ENCODE results near the gene NCMAP. TPM values are rescaled to one million over a fixed set of nuclear protein-coding genes. Genes with fewer than 3 reads are reported as not detected.

Gene NCMAP
- total RNA-seq, 1 experiment from 2014 or later, result 78.8 TPM

DNA sequence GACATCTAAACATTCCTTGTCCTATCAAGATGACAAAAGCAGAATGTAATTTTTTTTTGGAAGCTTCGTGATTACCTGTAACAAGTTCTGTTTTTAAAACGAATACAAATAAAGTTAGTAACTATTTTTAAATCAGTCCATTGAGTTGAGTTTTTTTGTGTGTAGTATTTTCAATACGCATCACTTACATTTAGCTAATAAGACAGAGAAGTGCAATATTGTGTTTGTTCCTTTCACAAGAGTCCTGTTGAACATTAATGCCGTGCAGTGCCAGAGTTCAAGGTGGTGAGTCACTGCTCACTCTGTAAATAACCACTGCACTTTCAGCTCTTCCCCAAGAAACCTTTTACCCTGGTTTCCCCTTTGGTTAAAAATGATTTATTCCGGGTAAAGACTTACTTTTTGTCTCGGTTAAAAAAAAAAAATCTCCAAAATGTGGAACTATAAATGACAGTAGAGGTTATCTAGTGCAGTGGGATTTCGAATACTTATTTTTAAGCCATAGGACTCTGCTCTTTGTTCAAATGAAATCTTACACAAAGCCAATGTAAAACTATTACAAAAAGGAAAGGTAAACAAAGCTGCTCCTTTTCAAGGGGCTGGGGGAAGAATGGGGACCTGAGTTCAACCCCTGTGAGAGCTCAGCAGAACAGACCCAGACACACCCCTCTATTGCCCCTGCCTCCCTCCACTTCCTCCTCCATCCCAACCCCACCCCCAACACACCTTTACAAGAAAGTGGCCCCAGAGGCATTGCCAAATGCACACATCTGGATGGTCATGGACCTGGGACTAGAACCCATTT lies 14.8 kb upstream of the NCMAP start:
- peaks cover 28% of the 10 kb centered on the region for H3K36me3 Mint-ChIP-seq (ENCODE audit: insufficient read depth, unreplicated experiment)
- H3K9me3 Mint-ChIP-seq (ENCODE audit: low read depth, unreplicated experiment), result no peaks in the 10 kb centered on the region
- DNase-seq, result peak; percentile 57
- no TSS peak for BruUV-seq (replicated peaks)
- peak overlapping the region; percentile 40 for H3K4me3 Mint-ChIP-seq (ENCODE audit: low read depth, unreplicated experiment)
- intact Hi-C loops (cut with micrococcal nuclease; ENCODE audit: unreplicated experiment), result loop anchor here (5.0 to 10.0 kb wide), 2 partner anchors 54 to 96 kb away; no protein-coding TSS in a partner anchor
- CTCF ChIA-PET, result interaction anchor here (0.6 to 2.0 kb wide), 14 partner anchors 10 to 391 kb away, joined by 3 to 18 read pairs (median 3); partner anchors contain the start of gene NCMAP
- peak overlapping the region; percentile 84 for H3K27ac Mint-ChIP-seq (ENCODE audit: unreplicated experiment)
- H3K27me3 Mint-ChIP-seq (ENCODE audit: unreplicated experiment), result no peaks in the 10 kb centered on the region
- peaks cover 54% of the 10 kb centered on the region for H3K4me1 Mint-ChIP-seq (ENCODE audit: low read depth, unreplicated experiment)
- TF ChIP-seq, protein P1, sequence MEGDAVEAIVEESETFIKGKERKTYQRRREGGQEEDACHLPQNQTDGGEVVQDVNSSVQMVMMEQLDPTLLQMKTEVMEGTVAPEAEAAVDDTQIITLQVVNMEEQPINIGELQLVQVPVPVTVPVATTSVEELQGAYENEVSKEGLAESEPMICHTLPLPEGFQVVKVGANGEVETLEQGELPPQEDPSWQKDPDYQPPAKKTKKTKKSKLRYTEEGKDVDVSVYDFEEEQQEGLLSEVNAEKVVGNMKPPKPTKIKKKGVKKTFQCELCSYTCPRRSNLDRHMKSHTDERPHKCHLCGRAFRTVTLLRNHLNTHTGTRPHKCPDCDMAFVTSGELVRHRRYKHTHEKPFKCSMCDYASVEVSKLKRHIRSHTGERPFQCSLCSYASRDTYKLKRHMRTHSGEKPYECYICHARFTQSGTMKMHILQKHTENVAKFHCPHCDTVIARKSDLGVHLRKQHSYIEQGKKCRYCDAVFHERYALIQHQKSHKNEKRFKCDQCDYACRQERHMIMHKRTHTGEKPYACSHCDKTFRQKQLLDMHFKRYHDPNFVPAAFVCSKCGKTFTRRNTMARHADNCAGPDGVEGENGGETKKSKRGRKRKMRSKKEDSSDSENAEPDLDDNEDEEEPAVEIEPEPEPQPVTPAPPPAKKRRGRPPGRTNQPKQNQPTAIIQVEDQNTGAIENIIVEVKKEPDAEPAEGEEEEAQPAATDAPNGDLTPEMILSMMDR (IDR thresholded peaks at IDR 0.05; ENCODE audit: unreplicated experiment), result no peak

DNA sequence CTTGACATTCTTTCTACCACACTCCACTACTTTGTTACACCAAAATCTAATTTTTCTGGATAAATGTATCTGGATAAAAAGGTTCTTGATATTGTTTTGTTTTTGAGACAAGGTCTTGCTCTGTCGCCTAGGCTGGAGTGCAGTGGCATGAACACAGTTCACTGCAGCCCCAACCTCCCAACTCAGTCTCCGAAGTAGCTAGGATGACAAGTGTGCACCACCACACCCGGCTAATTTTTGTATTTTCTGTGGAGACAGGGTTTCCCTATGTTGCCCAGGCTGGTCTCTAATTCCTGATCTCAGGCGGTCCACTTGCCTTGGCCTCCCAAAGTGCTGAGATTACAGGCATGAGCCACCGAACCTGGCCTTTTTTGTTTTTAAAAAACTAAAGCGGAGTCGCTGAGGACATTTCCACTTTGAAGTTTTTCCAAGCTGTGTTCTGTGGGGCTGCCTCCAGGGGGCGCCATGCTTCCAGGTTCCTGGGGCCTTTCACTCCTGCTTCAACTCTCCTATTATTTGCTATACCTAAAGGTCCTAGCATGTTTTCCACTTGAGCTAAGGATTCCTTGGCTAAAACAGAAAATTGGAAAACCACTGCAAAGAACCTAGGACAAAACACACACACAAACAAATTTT lies 14.1 kb upstream of the NCMAP start:
- peaks cover 50% of the 10 kb centered on the region for H3K4me1 Mint-ChIP-seq (ENCODE audit: low read depth, unreplicated experiment)
- H3K27ac Mint-ChIP-seq (ENCODE audit: unreplicated experiment), result peak overlapping the region; percentile 84
- no peaks in the 10 kb centered on the region for H3K27me3 Mint-ChIP-seq (ENCODE audit: unreplicated experiment)
- H3K36me3 Mint-ChIP-seq (ENCODE audit: insufficient read depth, unreplicated experiment), result peaks cover 24% of the 10 kb centered on the region
- no TSS peak for BruUV-seq (replicated peaks)
- H3K4me3 Mint-ChIP-seq (ENCODE audit: low read depth, unreplicated experiment), result peak overlapping the region; percentile 40
- CTCF ChIA-PET, result interaction anchor here (0.6 to 2.0 kb wide), 11 partner anchors 11 to 391 kb away, joined by 3 to 18 read pairs (median 4); partner anchors contain the start of gene NCMAP
- peak; percentile 51 for DNase-seq
- TF ChIP-seq, protein P1 (IDR thresholded peaks at IDR 0.05; ENCODE audit: unreplicated experiment), result peak; percentile 77
- H3K9me3 Mint-ChIP-seq (ENCODE audit: low read depth, unreplicated experiment), result no peaks in the 10 kb centered on the region
- intact Hi-C loops (cut with micrococcal nuclease; ENCODE audit: unreplicated experiment), result loop anchor here (5.0 to 10.0 kb wide), 2 partner anchors 53 to 95 kb away; no protein-coding TSS in a partner anchor

DNA sequence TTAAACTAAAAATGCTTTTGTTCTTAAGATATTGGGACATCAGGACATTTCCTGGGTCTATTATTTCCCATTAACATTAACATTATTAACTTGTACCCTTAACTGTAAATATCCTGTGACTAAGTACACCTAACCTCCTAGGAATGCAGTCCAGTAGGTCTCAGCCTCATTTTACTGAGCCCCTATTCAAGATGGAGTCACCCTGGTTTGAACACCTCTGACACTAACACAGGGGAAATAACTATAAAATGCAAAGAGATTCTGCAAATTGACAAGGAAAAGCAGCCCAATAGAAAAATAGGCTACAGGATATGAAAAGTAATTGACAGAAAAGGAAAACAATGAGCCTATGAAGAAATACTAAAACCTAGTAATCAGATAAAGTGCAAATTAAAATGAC lies 11.6 kb upstream of the NCMAP start:
- Mint-ChIP-seq H3K4me1 (ENCODE audit: low read depth, unreplicated experiment) (peaks cover 48% of the 10 kb centered on the region), H3K4me3 (ENCODE audit: low read depth, unreplicated experiment) (no peak overlapping the region), H3K36me3 (ENCODE audit: insufficient read depth, unreplicated experiment) (peaks cover 19% of the 10 kb centered on the region), H3K27me3 (ENCODE audit: unreplicated experiment) (no peaks in the 10 kb centered on the region), H3K27ac (ENCODE audit: unreplicated experiment) (peak overlapping the region; percentile 77), H3K9me3 (ENCODE audit: low read depth, unreplicated experiment) (no peaks in the 10 kb centered on the region)
- intact Hi-C loops (cut with micrococcal nuclease; ENCODE audit: unreplicated experiment), result loop anchor here (5.0 to 10.0 kb wide), 2 partner anchors 51 to 93 kb away; no protein-coding TSS in a partner anchor
- no TSS peak for BruUV-seq (replicated peaks)
- TF ChIP-seq, protein P1 (IDR thresholded peaks at IDR 0.05; ENCODE audit: unreplicated experiment), result no peak
- CTCF ChIA-PET, result no interaction called here
- DNase-seq, result no peak

DNA sequence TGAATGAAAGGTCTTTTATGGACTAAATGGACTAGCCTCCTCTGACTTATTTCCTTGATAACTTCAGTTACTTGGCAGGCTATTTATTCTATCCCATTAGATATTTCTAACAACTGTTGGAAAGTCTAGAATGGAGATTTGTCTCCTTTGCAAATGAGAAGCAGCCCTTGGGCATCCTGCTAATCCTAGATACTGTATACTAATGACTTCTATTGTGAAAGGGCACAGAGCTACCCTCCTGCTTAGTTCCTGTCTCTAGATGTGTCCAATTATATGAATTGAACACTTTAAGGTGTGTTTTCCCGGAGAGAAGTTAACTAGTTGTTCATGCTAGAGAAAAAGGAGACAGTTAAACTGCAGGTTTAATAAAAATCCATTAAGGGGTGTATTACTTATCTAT lies 10.2 kb upstream of the NCMAP start:
- DNase-seq, result no peak
- BruUV-seq (replicated peaks), result no TSS peak
- H3K27ac Mint-ChIP-seq (ENCODE audit: unreplicated experiment), result peak overlapping the region; percentile 83
- H3K27me3 Mint-ChIP-seq (ENCODE audit: unreplicated experiment), result no peaks in the 10 kb centered on the region
- peaks cover 37% of the 10 kb centered on the region for H3K4me1 Mint-ChIP-seq (ENCODE audit: low read depth, unreplicated experiment)
- TF ChIP-seq, protein P1 (IDR thresholded peaks at IDR 0.05; ENCODE audit: unreplicated experiment), result no peak
- CTCF ChIA-PET, result interaction anchor here (0.6 to 1.3 kb wide), 3 partner anchors 12 to 24 kb away, joined by 3 to 6 read pairs (median 3); no protein-coding TSS in a partner anchor
- H3K9me3 Mint-ChIP-seq (ENCODE audit: low read depth, unreplicated experiment), result no peaks in the 10 kb centered on the region
- peaks cover 18% of the 10 kb centered on the region for H3K36me3 Mint-ChIP-seq (ENCODE audit: insufficient read depth, unreplicated experiment)
- intact Hi-C loops (cut with micrococcal nuclease; ENCODE audit: unreplicated experiment), result loop anchor here (10.0 kb wide), 1 partner anchor 49 kb away; no protein-coding TSS in a partner anchor
- H3K4me3 Mint-ChIP-seq (ENCODE audit: low read depth, unreplicated experiment), result no peak overlapping the region
